CD14-positive monocyte (primary cell): Measurements from ENCODE around the gene CASQ1. TPM values are rescaled to one million over a fixed set of nuclear protein-coding genes. Genes with fewer than 3 reads are reported as not detected.

Source experiments
- DNase-seq, 3 donors: peaks; one replicate each; pipeline ENCODE4 v3.0.0-alpha.2; 2011 to 2022
- H2AFZ ChIP-seq: 2 replicates; pipeline ENCODE4 v1.6.0; 2012; ENCODE audit warnings: mild to moderate bottlenecking, low read depth, low read length, inconsistent platforms; ENCODE audit not compliant: insufficient read depth, poor library complexity, severe bottlenecking
- H3K27ac ChIP-seq, 2 donors: 1 replicate in 1 of 2; 2 replicates in 1 of 2; pipeline ENCODE4 v1.5.1; 2012 to 2013; ENCODE audit warnings: low read length in 2 of 2, control low read depth in 1 of 2, inconsistent platforms in 1 of 2, low read depth in 1 of 2, mild to moderate bottlenecking in 1 of 2
- H3K27me3 ChIP-seq, 2 donors: one replicate each; pipeline versions ENCODE4 v1.6.0 to v1.6.1; 2011 to 2013; ENCODE audit warnings: low read length in 2 of 2; ENCODE audit not compliant: control insufficient read depth in 2 of 2, insufficient read depth in 2 of 2
- H3K36me3 ChIP-seq, 2 donors: replicated peaks in 1 of 2; 1 replicate in 1 of 2; 2 replicates in 1 of 2; pipeline versions ENCODE4 v1.5.1 to v1.6.1; 2012 to 2013; ENCODE audit warnings: low read length in 2 of 2, control low read depth in 1 of 2, inconsistent platforms in 1 of 2, mild to moderate bottlenecking in 1 of 2; ENCODE audit not compliant: insufficient read depth in 2 of 2, control insufficient read depth in 1 of 2
- H3K4me1 ChIP-seq, 2 donors: 1 replicate in 1 of 2; 2 replicates in 1 of 2; pipeline versions ENCODE4 v1.5.1 to v1.6.1; 2012 to 2013; ENCODE audit warnings: low read length in 2 of 2, control low read depth in 1 of 2, inconsistent platforms in 1 of 2, mild to moderate bottlenecking in 1 of 2, moderate library complexity in 1 of 2; ENCODE audit not compliant: insufficient read depth in 2 of 2, control insufficient read depth in 1 of 2
- H3K4me2 ChIP-seq: replicated peaks from 2 replicates; pipeline ENCODE3; 2012; ENCODE audit warnings: low read length, moderate library complexity, mild to moderate bottlenecking; ENCODE audit not compliant: poor library complexity, severe bottlenecking; ENCODE audit errors: extremely low read depth
- H3K4me3 ChIP-seq, 3 experiments: fragments of 200-600 bp in 1 of 3; sonication (generic) in 1 of 3; replicated peaks in 1 of 3; 1 replicate in 2 of 3; 2 replicates in 1 of 3; pipeline ENCODE4 v1.5.1; 2011 to 2013; ENCODE audit warnings: low read length in 3 of 3, mild to moderate bottlenecking in 3 of 3, control low read depth in 2 of 3, low read depth in 2 of 3, inconsistent platforms in 1 of 3, moderate library complexity in 1 of 3
- H3K79me2 ChIP-seq: 2 replicates; pipeline ENCODE4 v1.6.0; 2012; ENCODE audit warnings: mild to moderate bottlenecking, control low read depth, inconsistent platforms, low read length, moderate library complexity; ENCODE audit not compliant: insufficient read depth
- H3K9ac ChIP-seq: 2 replicates; pipeline ENCODE4 v1.6.0; 2017; ENCODE audit warnings: low read length, mild to moderate bottlenecking; ENCODE audit not compliant: insufficient read depth, poor library complexity, severe bottlenecking
- H3K9me3 ChIP-seq, 2 donors: replicated peaks in 1 of 2; 1 replicate in 1 of 2; 2 replicates in 1 of 2; pipeline versions ENCODE4 v1.5.1 to v1.6.1; 2012 to 2013; ENCODE audit warnings: low read length in 2 of 2, control low read depth in 1 of 2; ENCODE audit not compliant: control insufficient read depth in 1 of 2, insufficient read depth in 1 of 2
- H4K20me1 ChIP-seq: 2 replicates; pipeline ENCODE4 v1.6.0; 2012; ENCODE audit warnings: mild to moderate bottlenecking, low read length, control low read depth, moderate library complexity; ENCODE audit not compliant: insufficient read depth
- H3K27ac Mint-ChIP-seq, 7 donors: one replicate each; pipeline ENCODE4 v1.8.0; 2020; ENCODE audit warnings: mild to moderate bottlenecking in 7 of 7, mixed read lengths in 7 of 7, moderate library complexity in 6 of 7, inconsistent platforms in 2 of 7
- H3K27me3 Mint-ChIP-seq, 3 donors: one replicate each; pipeline ENCODE4 v1.8.0; 2021 to 2022; ENCODE audit warnings: low read depth in 3 of 3, mild to moderate bottlenecking in 3 of 3, mixed read lengths in 3 of 3, moderate library complexity in 3 of 3, inconsistent platforms in 1 of 3
- H3K36me3 Mint-ChIP-seq, 2 donors: one replicate each; pipeline ENCODE4 v1.8.0; 2020; ENCODE audit warnings: mixed read lengths in 2 of 2, inconsistent platforms in 1 of 2, mild to moderate bottlenecking in 1 of 2
- H3K4me1 Mint-ChIP-seq: one replicate; pipeline ENCODE4 v1.8.0; 2020; ENCODE audit warnings: mild to moderate bottlenecking, mixed read lengths
- H3K4me3 Mint-ChIP-seq, 2 donors: one replicate each; pipeline ENCODE4 v1.8.0; 2020; ENCODE audit warnings: mild to moderate bottlenecking in 2 of 2, mixed read lengths in 2 of 2, moderate library complexity in 1 of 2
- H3K9me3 Mint-ChIP-seq, 7 donors: one replicate each; pipeline ENCODE4 v1.8.0; 2020 to 2022; ENCODE audit warnings: mixed read lengths in 7 of 7, mild to moderate bottlenecking in 6 of 7, moderate library complexity in 6 of 7, inconsistent platforms in 2 of 7
- intact Hi-C, 2 donors: fragments of 100-400 bp; cut with micrococcal nuclease; formaldehyde crosslinking; loops; one replicate each; pipeline versions ENCODE4 v1.15.0 to v1.15.1; 2023
- polyA plus RNA-seq, 3 donors: library from polyadenylated mRNA; depleted of rRNA in 1 of 3; unstranded in 2 of 3; stranded (reverse) in 1 of 3; fragments of 300-500 nt in 2 of 3; fragments of >200 nt in 1 of 3; fragmentation: Illumina TruSeq in 2 of 3; gene quantifications; 1 replicate in 2 of 3; 2 replicates in 1 of 3; pipeline ENCODE4 v1.2.3, GENCODE V29; 2012 to 2021
- TF ChIP-seq, protein P1 (sequence below): fragments of 200-600 bp; IDR thresholded peaks from one replicate; pipeline ENCODE4 v1.8.0; 2022; ENCODE audit warnings: antibody characterized with exemption, mild to moderate bottlenecking

CASQ1 gene
- polyA plus RNA-seq, 3 donors, result 0.09 to 11.1 TPM; not detected in 1

DNA sequence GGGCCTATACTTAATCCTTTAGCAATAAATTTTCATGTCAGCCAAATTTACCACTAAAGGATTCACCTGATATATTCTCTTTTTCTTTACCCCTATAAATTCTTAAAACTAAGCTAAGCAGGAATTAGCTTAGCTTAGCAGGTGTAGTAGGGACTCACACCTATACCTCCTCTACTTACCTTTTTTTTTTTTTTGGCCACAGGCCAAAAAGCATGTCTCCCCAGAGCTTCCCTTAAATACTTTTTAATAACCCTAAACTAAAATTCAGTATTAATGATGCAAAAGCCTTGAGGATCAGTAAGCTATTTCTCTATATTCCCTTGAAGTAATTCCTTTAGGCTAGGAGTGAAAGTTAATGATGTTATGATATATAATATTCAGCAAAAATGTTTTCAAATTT, 38.1 kb downstream of the CASQ1 start:
- H3K36me3 Mint-ChIP-seq, result peaks cover 55 to 70% of the 10 kb centered on the region in 2 donors

DNA sequence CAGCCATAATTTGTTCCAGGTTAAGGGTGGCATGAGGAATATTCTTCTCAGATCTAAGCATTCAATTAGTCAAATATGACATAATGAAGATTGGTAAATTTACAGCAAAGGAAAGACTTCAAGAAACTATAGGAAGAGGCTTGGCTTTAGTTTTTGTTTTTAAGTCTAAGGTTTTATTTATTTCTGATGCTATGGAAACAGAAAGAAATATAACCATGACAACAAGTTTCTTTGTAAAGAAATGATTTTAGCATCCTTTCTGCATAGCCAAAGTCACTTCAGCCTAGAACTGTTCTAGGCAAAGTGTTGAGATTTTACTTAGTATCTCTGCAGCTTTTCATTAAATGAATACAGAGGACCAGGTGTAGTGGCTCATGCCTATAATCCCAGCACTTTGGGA, 42.5 kb downstream of the CASQ1 start:
- H3K9me3 ChIP-seq, result no peaks in the 10 kb centered on the region
- H3K27me3 ChIP-seq, result no peaks in the 10 kb centered on the region
- DNase-seq, result no peak
- Mint-ChIP-seq H3K36me3 (peaks cover 81 to 97% of the 10 kb centered on the region in 2 donors), H3K4me1 (no peaks in the 10 kb centered on the region), H3K9me3 (no peaks in the 10 kb centered on the region), H3K4me3 (no peak overlapping the region), H3K27ac (peak overlapping the region in 2 of 7 donors; percentile 25 to 45), H3K27me3 (no peaks in the 10 kb centered on the region)
- intact Hi-C loops, result no loop called here
- H3K4me1 ChIP-seq, result no peaks in the 10 kb centered on the region
- H3K36me3 ChIP-seq, result peaks cover 93 to 100% of the 10 kb centered on the region in 2 donors
- TF ChIP-seq, protein P1, sequence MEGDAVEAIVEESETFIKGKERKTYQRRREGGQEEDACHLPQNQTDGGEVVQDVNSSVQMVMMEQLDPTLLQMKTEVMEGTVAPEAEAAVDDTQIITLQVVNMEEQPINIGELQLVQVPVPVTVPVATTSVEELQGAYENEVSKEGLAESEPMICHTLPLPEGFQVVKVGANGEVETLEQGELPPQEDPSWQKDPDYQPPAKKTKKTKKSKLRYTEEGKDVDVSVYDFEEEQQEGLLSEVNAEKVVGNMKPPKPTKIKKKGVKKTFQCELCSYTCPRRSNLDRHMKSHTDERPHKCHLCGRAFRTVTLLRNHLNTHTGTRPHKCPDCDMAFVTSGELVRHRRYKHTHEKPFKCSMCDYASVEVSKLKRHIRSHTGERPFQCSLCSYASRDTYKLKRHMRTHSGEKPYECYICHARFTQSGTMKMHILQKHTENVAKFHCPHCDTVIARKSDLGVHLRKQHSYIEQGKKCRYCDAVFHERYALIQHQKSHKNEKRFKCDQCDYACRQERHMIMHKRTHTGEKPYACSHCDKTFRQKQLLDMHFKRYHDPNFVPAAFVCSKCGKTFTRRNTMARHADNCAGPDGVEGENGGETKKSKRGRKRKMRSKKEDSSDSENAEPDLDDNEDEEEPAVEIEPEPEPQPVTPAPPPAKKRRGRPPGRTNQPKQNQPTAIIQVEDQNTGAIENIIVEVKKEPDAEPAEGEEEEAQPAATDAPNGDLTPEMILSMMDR, result no peak
- no peak overlapping the region for H3K4me3 ChIP-seq
- no peak overlapping the region for H2AFZ ChIP-seq
- no peaks in the 10 kb centered on the region for H3K79me2 ChIP-seq
- no peak overlapping the region for H3K9ac ChIP-seq
- peaks cover 5% of the 10 kb centered on the region for H4K20me1 ChIP-seq
- H3K27ac ChIP-seq, result no peak overlapping the region
- H3K4me2 ChIP-seq, result no peak overlapping the region

More for the DNA sequence above, 38.1 kb downstream of the CASQ1 start:
- Histone ChIP-seq H2AFZ (no peak overlapping the region), H3K79me2 (no peaks in the 10 kb centered on the region), H3K4me3 (no peak overlapping the region), H3K4me2 (no peak overlapping the region), H3K36me3 (peaks cover 96 to 100% of the 10 kb centered on the region in 2 donors), H3K9ac (no peak overlapping the region), H3K4me1 (no peaks in the 10 kb centered on the region), H3K9me3 (no peaks in the 10 kb centered on the region), H4K20me1 (peaks cover 3% of the 10 kb centered on the region), H3K27me3 (no peaks in the 10 kb centered on the region), H3K27ac (no peak overlapping the region)
- H3K9me3 Mint-ChIP-seq, result no peaks in the 10 kb centered on the region
- no peak overlapping the region for H3K4me3 Mint-ChIP-seq
- no peak for DNase-seq
- H3K27me3 Mint-ChIP-seq, result no peaks in the 10 kb centered on the region
- H3K27ac Mint-ChIP-seq, result no peak overlapping the region
- intact Hi-C loops, result no loop called here
- TF ChIP-seq, protein P1, result no peak
- no peaks in the 10 kb centered on the region for H3K4me1 Mint-ChIP-seq
